ENCODE measurements around the gene KICS2.

The KICS2 gene

DNA sequence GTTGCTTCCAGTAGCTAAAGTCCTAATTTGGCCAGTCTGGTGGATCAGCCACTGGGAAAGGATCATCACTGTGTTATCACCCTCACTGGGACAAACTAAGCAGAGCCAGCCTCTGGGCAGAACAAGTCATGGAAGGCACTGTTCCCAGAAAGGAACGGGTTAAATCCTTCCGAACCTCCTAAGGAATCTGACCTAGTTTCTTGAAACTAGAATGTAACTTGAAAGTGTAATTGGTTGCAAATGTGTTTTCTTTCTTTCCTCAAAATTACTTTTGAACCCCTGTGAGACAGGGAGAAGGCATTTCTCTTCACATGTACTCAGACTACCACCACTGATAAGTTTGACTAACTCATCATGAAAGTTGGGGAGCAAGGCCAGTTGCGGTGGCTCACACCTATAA, 18.7 kb upstream of the KICS2 start:
- ATAC-seq: no peak
- TF ChIP-seq, protein P1, sequence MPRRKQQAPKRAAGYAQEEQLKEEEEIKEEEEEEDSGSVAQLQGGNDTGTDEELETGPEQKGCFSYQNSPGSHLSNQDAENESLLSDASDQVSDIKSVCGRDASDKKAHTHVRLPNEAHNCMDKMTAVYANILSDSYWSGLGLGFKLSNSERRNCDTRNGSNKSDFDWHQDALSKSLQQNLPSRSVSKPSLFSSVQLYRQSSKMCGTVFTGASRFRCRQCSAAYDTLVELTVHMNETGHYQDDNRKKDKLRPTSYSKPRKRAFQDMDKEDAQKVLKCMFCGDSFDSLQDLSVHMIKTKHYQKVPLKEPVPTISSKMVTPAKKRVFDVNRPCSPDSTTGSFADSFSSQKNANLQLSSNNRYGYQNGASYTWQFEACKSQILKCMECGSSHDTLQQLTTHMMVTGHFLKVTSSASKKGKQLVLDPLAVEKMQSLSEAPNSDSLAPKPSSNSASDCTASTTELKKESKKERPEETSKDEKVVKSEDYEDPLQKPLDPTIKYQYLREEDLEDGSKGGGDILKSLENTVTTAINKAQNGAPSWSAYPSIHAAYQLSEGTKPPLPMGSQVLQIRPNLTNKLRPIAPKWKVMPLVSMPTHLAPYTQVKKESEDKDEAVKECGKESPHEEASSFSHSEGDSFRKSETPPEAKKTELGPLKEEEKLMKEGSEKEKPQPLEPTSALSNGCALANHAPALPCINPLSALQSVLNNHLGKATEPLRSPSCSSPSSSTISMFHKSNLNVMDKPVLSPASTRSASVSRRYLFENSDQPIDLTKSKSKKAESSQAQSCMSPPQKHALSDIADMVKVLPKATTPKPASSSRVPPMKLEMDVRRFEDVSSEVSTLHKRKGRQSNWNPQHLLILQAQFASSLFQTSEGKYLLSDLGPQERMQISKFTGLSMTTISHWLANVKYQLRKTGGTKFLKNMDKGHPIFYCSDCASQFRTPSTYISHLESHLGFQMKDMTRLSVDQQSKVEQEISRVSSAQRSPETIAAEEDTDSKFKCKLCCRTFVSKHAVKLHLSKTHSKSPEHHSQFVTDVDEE (CRISPR knock-in tag; IDR thresholded peaks at IDR 0.05): no peak
- TF ChIP-seq ZNF565 (CRISPR knock-in tag; conservative IDR thresholded peaks at IDR 0.05; ENCODE audit: low read depth) (no peak), ZFP30 (CRISPR knock-in tag; IDR thresholded peaks at IDR 0.05) (no peak), TCF4 (CRISPR knock-in tag; IDR thresholded peaks at IDR 0.05; ENCODE audit: borderline replicate concordance) (no peak), ARNTL (CRISPR knock-in tag; IDR thresholded peaks at IDR 0.05; ENCODE audit: borderline replicate concordance, low read depth) (no peak), GLIS3 (CRISPR knock-in tag; IDR thresholded peaks at IDR 0.05) (no peak)
- TF ChIP-seq, protein P2, sequence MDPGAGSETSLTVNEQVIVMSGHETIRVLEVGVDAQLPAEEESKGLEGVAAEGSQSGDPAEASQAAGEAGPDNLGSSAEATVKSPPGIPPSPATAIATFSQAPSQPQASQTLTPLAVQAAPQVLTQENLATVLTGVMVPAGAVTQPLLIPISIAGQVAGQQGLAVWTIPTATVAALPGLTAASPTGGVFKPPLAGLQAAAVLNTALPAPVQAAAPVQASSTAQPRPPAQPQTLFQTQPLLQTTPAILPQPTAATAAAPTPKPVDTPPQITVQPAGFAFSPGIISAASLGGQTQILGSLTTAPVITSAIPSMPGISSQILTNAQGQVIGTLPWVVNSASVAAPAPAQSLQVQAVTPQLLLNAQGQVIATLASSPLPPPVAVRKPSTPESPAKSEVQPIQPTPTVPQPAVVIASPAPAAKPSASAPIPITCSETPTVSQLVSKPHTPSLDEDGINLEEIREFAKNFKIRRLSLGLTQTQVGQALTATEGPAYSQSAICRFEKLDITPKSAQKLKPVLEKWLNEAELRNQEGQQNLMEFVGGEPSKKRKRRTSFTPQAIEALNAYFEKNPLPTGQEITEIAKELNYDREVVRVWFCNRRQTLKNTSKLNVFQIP (CRISPR knock-in tag; IDR thresholded peaks at IDR 0.05; ENCODE audit: borderline replicate concordance, low read depth): no peak

DNA sequence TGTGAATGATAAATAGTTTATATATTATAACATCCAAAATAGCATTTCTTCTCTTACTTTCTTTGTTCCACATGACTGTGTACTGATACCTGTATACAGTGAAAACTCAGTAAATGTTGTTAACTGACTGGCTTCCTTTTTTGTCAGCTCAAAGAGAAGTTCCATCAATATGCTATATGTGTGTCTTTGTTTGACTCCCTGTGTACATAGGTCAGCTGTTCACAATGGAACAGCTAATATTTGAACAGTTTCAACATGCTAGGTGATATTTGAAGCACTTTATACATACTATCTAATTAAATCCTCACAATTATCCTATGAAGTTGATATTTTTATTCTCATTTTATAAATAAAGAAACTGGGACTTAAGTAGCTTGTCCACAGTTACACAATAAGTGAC, 15.3 kb upstream of the KICS2 start:
- no peak for ATAC-seq
- TF ChIP-seq ZFP3 (CRISPR knock-in tag; IDR thresholded peaks at IDR 0.05) (no peak), ZFP30 (CRISPR knock-in tag; IDR thresholded peaks at IDR 0.05) (no peak), CSDC2 (CRISPR knock-in tag; IDR thresholded peaks at IDR 0.05) (no peak), GLIS3 (CRISPR knock-in tag; IDR thresholded peaks at IDR 0.05) (no peak), ZC3H10 (CRISPR knock-in tag; IDR thresholded peaks at IDR 0.05) (no peak), ZNF8 (CRISPR knock-in tag; IDR thresholded peaks at IDR 0.05) (no peak), ARNTL (CRISPR knock-in tag; IDR thresholded peaks at IDR 0.05; ENCODE audit: borderline replicate concordance, low read depth) (no peak), TOX (CRISPR knock-in tag; IDR thresholded peaks at IDR 0.05; ENCODE audit: borderline replicate concordance) (no peak), BACH2 (CRISPR knock-in tag; IDR thresholded peaks at IDR 0.05; ENCODE audit: borderline replicate concordance) (no peak)
- TF ChIP-seq, protein P3, sequence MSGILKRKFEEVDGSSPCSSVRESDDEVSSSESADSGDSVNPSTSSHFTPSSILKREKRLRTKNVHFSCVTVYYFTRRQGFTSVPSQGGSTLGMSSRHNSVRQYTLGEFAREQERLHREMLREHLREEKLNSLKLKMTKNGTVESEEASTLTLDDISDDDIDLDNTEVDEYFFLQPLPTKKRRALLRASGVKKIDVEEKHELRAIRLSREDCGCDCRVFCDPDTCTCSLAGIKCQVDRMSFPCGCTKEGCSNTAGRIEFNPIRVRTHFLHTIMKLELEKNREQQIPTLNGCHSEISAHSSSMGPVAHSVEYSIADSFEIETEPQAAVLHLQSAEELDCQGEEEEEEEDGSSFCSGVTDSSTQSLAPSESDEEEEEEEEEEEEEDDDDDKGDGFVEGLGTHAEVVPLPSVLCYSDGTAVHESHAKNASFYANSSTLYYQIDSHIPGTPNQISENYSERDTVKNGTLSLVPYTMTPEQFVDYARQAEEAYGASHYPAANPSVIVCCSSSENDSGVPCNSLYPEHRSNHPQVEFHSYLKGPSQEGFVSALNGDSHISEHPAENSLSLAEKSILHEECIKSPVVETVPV (CRISPR knock-in tag; IDR thresholded peaks at IDR 0.05): no peak
- TF ChIP-seq, protein P4, sequence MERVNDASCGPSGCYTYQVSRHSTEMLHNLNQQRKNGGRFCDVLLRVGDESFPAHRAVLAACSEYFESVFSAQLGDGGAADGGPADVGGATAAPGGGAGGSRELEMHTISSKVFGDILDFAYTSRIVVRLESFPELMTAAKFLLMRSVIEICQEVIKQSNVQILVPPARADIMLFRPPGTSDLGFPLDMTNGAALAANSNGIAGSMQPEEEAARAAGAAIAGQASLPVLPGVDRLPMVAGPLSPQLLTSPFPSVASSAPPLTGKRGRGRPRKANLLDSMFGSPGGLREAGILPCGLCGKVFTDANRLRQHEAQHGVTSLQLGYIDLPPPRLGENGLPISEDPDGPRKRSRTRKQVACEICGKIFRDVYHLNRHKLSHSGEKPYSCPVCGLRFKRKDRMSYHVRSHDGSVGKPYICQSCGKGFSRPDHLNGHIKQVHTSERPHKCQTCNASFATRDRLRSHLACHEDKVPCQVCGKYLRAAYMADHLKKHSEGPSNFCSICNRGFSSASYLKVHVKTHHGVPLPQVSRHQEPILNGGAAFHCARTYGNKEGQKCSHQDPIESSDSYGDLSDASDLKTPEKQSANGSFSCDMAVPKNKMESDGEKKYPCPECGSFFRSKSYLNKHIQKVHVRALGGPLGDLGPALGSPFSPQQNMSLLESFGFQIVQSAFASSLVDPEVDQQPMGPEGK (CRISPR knock-in tag; IDR thresholded peaks at IDR 0.05; ENCODE audit: borderline replicate concordance): no peak

DNA sequence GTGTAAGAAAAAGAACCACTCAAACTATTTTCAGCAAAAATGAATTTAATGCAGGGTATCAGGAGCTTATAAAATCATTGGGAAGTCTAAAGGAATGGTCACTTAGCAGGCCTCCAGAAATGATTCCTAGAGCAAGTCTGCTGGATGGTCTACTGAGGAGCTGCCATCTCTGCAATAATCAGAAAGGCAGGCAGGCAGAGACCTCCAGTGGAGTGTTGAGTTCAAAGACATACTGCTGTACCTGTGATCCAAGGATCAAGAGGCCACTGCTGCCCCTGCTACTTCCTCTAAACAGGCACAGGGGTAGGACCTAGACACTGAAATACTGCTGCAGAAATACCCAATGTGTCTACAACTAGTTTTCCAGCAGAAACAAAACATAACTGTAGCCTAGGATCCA, 14.5 kb upstream of the KICS2 start:
- TF ChIP-seq, protein P1 (CRISPR knock-in tag; IDR thresholded peaks at IDR 0.05): no peak
- TF ChIP-seq TOX (CRISPR knock-in tag; IDR thresholded peaks at IDR 0.05; ENCODE audit: borderline replicate concordance): no peak
- no peak for TF ChIP-seq SNAI2 (CRISPR knock-in tag; IDR thresholded peaks at IDR 0.05)
- TF ChIP-seq OSR1 (CRISPR knock-in tag; IDR thresholded peaks at IDR 0.05): no peak
- TF ChIP-seq ZNF70 (CRISPR knock-in tag; IDR thresholded peaks at IDR 0.05): no peak
- no peak for TF ChIP-seq ZC3H10 (CRISPR knock-in tag; IDR thresholded peaks at IDR 0.05)
- TF ChIP-seq, protein P3 (CRISPR knock-in tag; IDR thresholded peaks at IDR 0.05): no peak
- peak; percentile 88 for ATAC-seq
